Bronchial epithelial cell (primary cell): ENCODE data around the gene MZT1. TPM values are rescaled to one million over a fixed set of nuclear protein-coding genes. Genes with fewer than 3 reads are reported as not detected.
"Not testable (repeated sequence)": the region's sequence is repeated elsewhere in the genome, so short reads cannot be mapped to it uniquely, and the experiment has no call there.

Experiments used
- DNase-seq: peaks from one replicate; pipeline ENCODE4 v3.0.0-alpha.2; 2010; ENCODE audit warnings: low read depth
- FAIRE-seq: peaks from 2 replicates; lab custom pipeline; 2011; peaks lifted over from hg19 to GRCh38; lab: Jason Lieb, UNC
- H3K27me3 ChIP-seq: 2 replicates; pipeline ENCODE4 v1.5.1; 2011; ENCODE audit warnings: low read length; ENCODE audit not compliant: control insufficient read depth, insufficient read depth
- H3K36me3 ChIP-seq: 2 replicates; pipeline ENCODE4 v1.5.1; 2011; ENCODE audit warnings: low read length; ENCODE audit not compliant: control insufficient read depth, insufficient read depth
- H3K4me3 ChIP-seq: 2 replicates; pipeline ENCODE4 v1.5.1; 2011; ENCODE audit warnings: mild to moderate bottlenecking, low read depth, low read length, control low read depth
- total RNA-seq: library from RNA; depleted of rRNA; stranded (reverse); fragments of >200 nt; gene quantifications from 2 replicates; pipeline ENCODE4 v1.2.1, GENCODE V29; 2014
- TF ChIP-seq, protein P1 (sequence below): IDR thresholded peaks from 2 replicates; pipeline ENCODE4 v1.5.1; 2011; ENCODE audit warnings: mild to moderate bottlenecking, moderate library complexity, low read length, control low read depth, inconsistent platforms; ENCODE audit not compliant: insufficient read depth, severe bottlenecking

MZT1 gene
- total RNA-seq, 1 donor from 2014 or later = 9.5 TPM

DNA sequence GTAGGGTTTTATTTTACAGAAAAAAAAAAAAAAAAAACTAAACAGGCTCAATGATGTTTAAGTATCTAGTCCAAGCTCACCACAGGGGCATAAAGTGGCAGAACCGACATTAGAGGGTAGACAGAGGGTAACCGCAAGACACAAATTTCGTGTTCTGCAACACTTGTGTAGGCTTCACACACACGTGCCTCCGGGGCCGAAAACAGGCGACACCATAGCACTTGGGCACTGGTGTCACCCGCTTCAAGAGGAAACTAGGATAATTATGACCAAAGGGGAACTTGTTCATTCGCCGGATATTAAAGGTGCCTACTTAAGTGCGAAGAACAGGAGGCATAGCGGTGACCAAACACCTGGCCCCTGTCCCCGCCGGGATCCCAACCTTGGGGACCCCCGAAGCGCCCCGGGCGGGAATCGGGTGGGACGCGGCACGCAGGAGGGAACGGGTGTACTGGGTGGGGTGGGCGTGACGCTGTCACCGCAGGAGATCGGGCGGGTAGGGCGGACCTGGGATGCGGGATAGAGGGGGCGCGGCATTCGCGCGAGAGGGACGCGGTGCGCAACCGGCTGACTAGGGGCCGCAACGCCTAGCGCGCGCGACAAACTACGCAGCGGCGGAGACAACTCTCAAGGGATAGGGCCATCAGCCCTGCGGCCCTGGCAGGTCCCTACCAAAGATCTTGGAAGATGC is 558 bp downstream of the MZT1 start:
- Histone ChIP-seq H3K4me3 (peak overlapping the region; percentile 98), H3K27me3 (no peaks in the 10 kb centered on the region), H3K36me3 (no peaks in the 10 kb centered on the region)
- no peak for FAIRE-seq
- TF ChIP-seq, protein P1, sequence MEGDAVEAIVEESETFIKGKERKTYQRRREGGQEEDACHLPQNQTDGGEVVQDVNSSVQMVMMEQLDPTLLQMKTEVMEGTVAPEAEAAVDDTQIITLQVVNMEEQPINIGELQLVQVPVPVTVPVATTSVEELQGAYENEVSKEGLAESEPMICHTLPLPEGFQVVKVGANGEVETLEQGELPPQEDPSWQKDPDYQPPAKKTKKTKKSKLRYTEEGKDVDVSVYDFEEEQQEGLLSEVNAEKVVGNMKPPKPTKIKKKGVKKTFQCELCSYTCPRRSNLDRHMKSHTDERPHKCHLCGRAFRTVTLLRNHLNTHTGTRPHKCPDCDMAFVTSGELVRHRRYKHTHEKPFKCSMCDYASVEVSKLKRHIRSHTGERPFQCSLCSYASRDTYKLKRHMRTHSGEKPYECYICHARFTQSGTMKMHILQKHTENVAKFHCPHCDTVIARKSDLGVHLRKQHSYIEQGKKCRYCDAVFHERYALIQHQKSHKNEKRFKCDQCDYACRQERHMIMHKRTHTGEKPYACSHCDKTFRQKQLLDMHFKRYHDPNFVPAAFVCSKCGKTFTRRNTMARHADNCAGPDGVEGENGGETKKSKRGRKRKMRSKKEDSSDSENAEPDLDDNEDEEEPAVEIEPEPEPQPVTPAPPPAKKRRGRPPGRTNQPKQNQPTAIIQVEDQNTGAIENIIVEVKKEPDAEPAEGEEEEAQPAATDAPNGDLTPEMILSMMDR = no peak
- DNase-seq = no peak

DNA sequence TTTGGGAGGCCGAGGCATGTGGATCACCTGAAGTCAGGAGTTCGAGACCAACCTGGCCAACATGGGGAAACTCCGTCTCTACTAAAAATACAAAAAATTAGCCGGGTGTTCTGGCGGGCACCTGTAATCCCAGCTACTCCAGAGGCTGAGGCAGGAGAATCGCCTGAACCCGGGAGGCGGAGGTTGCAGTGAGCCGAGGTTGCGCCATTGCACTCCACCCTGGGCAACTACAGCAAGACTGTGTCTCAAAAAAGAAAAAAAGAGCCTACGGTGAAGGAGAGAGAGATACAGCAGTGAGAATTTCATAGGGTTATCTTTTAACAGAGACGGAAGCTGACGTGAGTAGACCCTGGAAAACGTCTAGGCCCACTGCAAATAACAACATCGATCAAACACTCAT is 1.2 kb downstream of the MZT1 start:
- H3K4me3 ChIP-seq, H3K27me3 ChIP-seq, DNase-seq, H3K36me3 ChIP-seq, FAIRE-seq: not testable (repeated sequence)

DNA sequence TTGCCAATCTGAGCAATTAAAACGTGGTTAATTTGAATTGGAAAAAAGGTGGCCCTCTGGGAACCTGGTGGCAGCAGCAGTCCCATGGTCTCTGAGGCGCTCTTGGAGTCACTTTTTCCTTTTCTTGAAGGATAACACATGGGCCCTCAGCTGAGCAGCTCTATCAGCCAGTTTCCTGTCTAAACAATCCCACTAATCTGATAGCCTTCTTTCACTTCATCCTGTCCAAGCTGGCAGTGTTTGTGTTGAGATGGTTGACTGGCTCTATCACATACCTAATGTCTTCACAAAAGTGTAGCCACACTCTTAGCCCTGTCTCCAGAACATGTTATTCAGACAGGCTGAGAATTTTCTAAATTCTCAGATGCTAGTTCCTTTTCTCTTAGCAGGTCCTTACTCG is 10.7 kb downstream of the MZT1 start:
- FAIRE-seq (no peak), DNase-seq (no peak)
- TF ChIP-seq, protein P1 = no peak
- Histone ChIP-seq H3K36me3 (no peaks in the 10 kb centered on the region), H3K27me3 (no peaks in the 10 kb centered on the region), H3K4me3 (no peak overlapping the region)

DNA sequence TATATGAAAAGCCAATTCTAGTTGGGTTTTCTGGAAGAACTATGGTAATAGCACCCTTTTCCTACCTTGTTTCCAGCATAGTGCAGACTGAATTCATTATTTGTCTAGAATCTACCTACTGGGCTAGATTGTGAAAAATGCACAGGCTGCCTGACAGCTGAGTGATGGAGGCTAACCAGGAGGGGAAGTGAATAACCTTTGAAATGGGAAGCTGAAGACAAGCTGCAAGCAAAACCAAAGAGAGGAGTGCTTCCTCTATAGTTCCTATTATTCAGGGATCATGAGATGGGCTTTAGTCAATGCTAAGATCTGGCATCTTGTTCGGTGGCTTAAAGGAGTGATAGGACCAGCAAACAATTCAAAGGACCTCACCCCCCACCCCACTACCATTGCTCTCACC is 26.9 kb downstream of the MZT1 start:
- no peak for DNase-seq
- TF ChIP-seq, protein P1 = no peak
- Histone ChIP-seq H3K27me3 (no peaks in the 10 kb centered on the region), H3K4me3 (no peak overlapping the region), H3K36me3 (no peaks in the 10 kb centered on the region)
- no peak for FAIRE-seq

DNA sequence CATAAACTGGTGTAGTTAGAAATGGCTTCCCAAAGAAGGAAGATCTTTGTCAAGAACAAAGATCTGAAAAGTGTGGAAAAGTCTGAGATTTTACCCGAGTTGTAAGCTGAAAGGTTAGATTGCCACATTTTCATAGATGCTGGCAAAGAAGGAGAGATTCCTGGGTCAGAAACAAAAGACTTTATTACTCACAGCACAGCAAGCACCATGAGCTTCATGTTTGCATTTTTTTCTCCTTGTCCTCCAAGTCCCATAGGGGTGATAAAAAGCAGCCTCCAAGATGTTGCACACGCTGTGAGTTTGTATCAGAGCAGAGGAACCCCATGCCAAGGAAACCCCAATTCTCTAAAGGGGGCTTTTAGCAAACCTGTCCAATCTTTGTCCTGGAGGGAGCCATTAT is 29.3 kb downstream of the MZT1 start:
- no peak overlapping the region for H3K4me3 ChIP-seq
- FAIRE-seq (no peak), DNase-seq (no peak)
- TF ChIP-seq, protein P1 = no peak
- H3K36me3 ChIP-seq = no peaks in the 10 kb centered on the region
- H3K27me3 ChIP-seq = no peaks in the 10 kb centered on the region

DNA sequence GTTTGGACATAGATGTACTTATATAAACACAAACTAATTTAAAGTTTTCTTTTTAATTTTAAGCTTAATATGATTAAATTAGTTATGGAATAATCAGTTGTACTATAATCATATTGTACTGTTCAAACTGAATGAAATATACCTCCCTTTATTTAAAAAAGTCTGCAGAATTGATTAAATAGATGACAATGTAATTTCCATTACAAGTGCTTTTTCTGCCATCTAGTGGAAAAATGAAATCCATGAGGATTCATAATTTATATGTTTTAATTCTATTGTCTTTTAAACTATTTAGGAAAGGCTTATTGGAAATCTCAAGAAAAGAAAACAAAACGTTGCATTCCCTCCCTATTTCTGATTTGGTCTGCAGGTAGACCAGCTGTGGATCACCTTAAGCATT is 30.9 kb downstream of the MZT1 start:
- no peak for FAIRE-seq

More for the DNA sequence above, 30.9 kb downstream of the MZT1 start:
- peak; percentile 33 for DNase-seq
- H3K36me3 ChIP-seq = no peaks in the 10 kb centered on the region
- no peaks in the 10 kb centered on the region for H3K27me3 ChIP-seq
- TF ChIP-seq, protein P1 = no peak
- no peak overlapping the region for H3K4me3 ChIP-seq
